HEK293T (cell line): ENCODE data around the gene VPS9D1.

ENCODE experiments used
- CTCF ChIA-PET: fragments of 350-600 bp; formaldehyde crosslinking; extraction: SDS; loops from one replicate; lab custom pipeline; 2021; ENCODE audit warnings: antibody characterized with exemption, inconsistent platforms; lab: Yijun Ruan, JAX
- POLR2A ChIA-PET: fragments of 350-600 bp; formaldehyde crosslinking; extraction: SDS; loops from one replicate; lab custom pipeline; 2020; ENCODE audit warnings: antibody characterized with exemption, inconsistent platforms; lab: Yijun Ruan, JAX
- DNase-seq: peaks from one replicate; pipeline ENCODE4 v3.0.0; 2012; ENCODE audit warnings: mixed read lengths; ENCODE audit errors: extremely low spot score
- ARNT ChIP-seq: fragments of 450-650 bp; IDR thresholded peaks from 2 replicates; pipeline ENCODE4 v1.6.1; 2017; ENCODE audit warnings: mild to moderate bottlenecking
- BHLHE40 ChIP-seq: fragments of 450-650 bp; IDR thresholded peaks from 2 replicates; pipeline ENCODE4 v1.6.1; 2016; ENCODE audit warnings: mild to moderate bottlenecking, moderate library complexity, borderline replicate concordance
- CTBP1 ChIP-seq: fragments of 450-650 bp; IDR thresholded peaks from 2 replicates; pipeline ENCODE4 v1.6.1; 2016; ENCODE audit warnings: borderline replicate concordance
- ELF4 ChIP-seq: fragments of 450-650 bp; IDR thresholded peaks from 2 replicates; pipeline ENCODE4 v1.6.1; 2017; ENCODE audit warnings: antibody characterized with exemption
- FOXA1 ChIP-seq: fragments of 450-650 bp; IDR thresholded peaks from 2 replicates; pipeline ENCODE4 v1.6.1; 2016; ENCODE audit warnings: mild to moderate bottlenecking
- FOXK2 ChIP-seq: fragments of 450-650 bp; IDR thresholded peaks from 2 replicates; pipeline ENCODE4 v1.6.1; 2016; ENCODE audit warnings: mild to moderate bottlenecking
- FOXM1 ChIP-seq: fragments of 450-650 bp; IDR thresholded peaks from 2 replicates; pipeline ENCODE4 v1.6.1; 2017; ENCODE audit warnings: mild to moderate bottlenecking, borderline replicate concordance
- HDGF ChIP-seq: fragments of 450-650 bp; IDR thresholded peaks from 2 replicates; pipeline ENCODE4 v1.6.1; 2017; ENCODE audit warnings: antibody characterized with exemption, borderline replicate concordance
- L3MBTL2 ChIP-seq: fragments of 450-650 bp; conservative IDR thresholded peaks from 2 replicates; pipeline ENCODE4 v1.6.1; 2016; ENCODE audit warnings: mild to moderate bottlenecking
- LEF1 ChIP-seq: fragments of 450-650 bp; IDR thresholded peaks from 2 replicates; pipeline ENCODE4 v1.6.1; 2017; ENCODE audit warnings: mild to moderate bottlenecking, borderline replicate concordance
- NFRKB ChIP-seq: fragments of 450-650 bp; IDR thresholded peaks from 2 replicates; pipeline ENCODE4 v1.6.1; 2016; ENCODE audit warnings: mild to moderate bottlenecking, moderate library complexity
- PKNOX1 ChIP-seq: fragments of 450-650 bp; IDR thresholded peaks from 2 replicates; pipeline ENCODE4 v1.6.1; 2016
- SP1 ChIP-seq: fragments of 450-650 bp; IDR thresholded peaks from 2 replicates; pipeline ENCODE4 v1.6.1; 2017
- SUZ12 ChIP-seq: fragments of 450-650 bp; IDR thresholded peaks from 2 replicates; pipeline ENCODE4 v1.6.1; 2016; ENCODE audit warnings: mild to moderate bottlenecking
- TARDBP ChIP-seq: fragments of 450-650 bp; IDR thresholded peaks from 2 replicates; pipeline ENCODE4 v1.6.1; 2016
- ZNF384 ChIP-seq: fragments of 450-650 bp; IDR thresholded peaks from 2 replicates; pipeline ENCODE4 v1.6.1; 2016

Gene VPS9D1

GRCh38 chr16:89729293-89729692 lies 8.6 kb upstream of the VPS9D1 start:
- TF ChIP-seq L3MBTL2 (no peak), PKNOX1 (no peak), HDGF (no peak), TARDBP (no peak), ZNF384 (no peak), NFRKB (no peak), BHLHE40 (no peak), FOXA1 (no peak), ARNT (no peak), ELF4 (no peak), SUZ12 (no peak)
- ChIA-PET CTCF (no interaction called here), POLR2A (no interaction called here)
- DNase-seq: no peak

- CTCF ChIA-PET: no interaction called here
- POLR2A ChIA-PET: no interaction called here
- TF ChIP-seq LEF1 (no peak), TARDBP (no peak), FOXA1 (no peak), L3MBTL2 (no peak), BHLHE40 (no peak), CTBP1 (no peak), ARNT (no peak), SUZ12 (no peak), ELF4 (no peak), FOXK2 (no peak), FOXM1 (no peak), SP1 (no peak), HDGF (no peak), ZNF384 (no peak), PKNOX1 (no peak), NFRKB (no peak)
- no peak for DNase-seq
Measured at GRCh38 chr16:89727406-89728120, 6.9 kb upstream of the VPS9D1 start.

- POLR2A ChIA-PET: interaction anchor here (0.6 to 1.0 kb wide), 3 partner anchors 11 to 150 kb away, joined by 3 read pairs; partner anchors contain the start of gene TCF25
- DNase-seq: no peak
- TF ChIP-seq LEF1 (no peak), BHLHE40 (no peak), L3MBTL2 (no peak)
- CTCF ChIA-PET: no interaction called here
Measured at GRCh38 chr16:89723279-89724250, 2.9 kb upstream of the VPS9D1 start.

GRCh38 chr16:89722392-89723278 lies 1.9 kb upstream of the VPS9D1 start:
- CTCF ChIA-PET: no interaction called here
- POLR2A ChIA-PET: interaction anchor here (0.6 kb wide), 1 partner anchor 12 kb away, joined by 3 read pairs; no protein-coding TSS in a partner anchor
- no peak for DNase-seq
- no peak for TF ChIP-seq HDGF
- no peak for TF ChIP-seq SUZ12
- no peak for TF ChIP-seq LEF1
- no peak for TF ChIP-seq ARNT
- no peak for TF ChIP-seq TARDBP
- no peak for TF ChIP-seq FOXA1
- TF ChIP-seq PKNOX1: no peak
- no peak for TF ChIP-seq BHLHE40
- no peak for TF ChIP-seq FOXM1
- TF ChIP-seq ELF4: no peak
- no peak for TF ChIP-seq L3MBTL2
- no peak for TF ChIP-seq CTBP1
- TF ChIP-seq SP1: no peak
- no peak for TF ChIP-seq ZNF384
- no peak for TF ChIP-seq FOXK2
- no peak for TF ChIP-seq NFRKB

GRCh38 chr16:89721546-89722391 lies 1.1 kb upstream of the VPS9D1 start:
- ChIA-PET CTCF (no interaction called here), POLR2A (no interaction called here)
- TF ChIP-seq LEF1 (peak; percentile 61; the same call in 1 of the 2 replicates), ZNF384 (no peak)
- no peak for DNase-seq
